HG03521 (cell line): ENCODE data around the gene IFI27L2.
A peak's percentile ranks its signal among the peaks of the same experiment; 100 is the strongest.

Experiments used
- ATAC-seq: cut with Tn5 transposase; IDR thresholded peaks from one replicate; pipeline ENCODE4 v1.9.1; 2021; ENCODE audit warnings: mild to moderate bottlenecking, moderate library complexity; ENCODE audit not compliant: unreplicated experiment

The IFI27L2 gene

GRCh38 chr14:94153750-94154342 is 24.4 kb upstream of the IFI27L2 start:
- ATAC-seq, result no peak

- ATAC-seq, result no peak
Measured at GRCh38 chr14:94152676-94153075, 23.3 kb upstream of the IFI27L2 start.

DNA sequence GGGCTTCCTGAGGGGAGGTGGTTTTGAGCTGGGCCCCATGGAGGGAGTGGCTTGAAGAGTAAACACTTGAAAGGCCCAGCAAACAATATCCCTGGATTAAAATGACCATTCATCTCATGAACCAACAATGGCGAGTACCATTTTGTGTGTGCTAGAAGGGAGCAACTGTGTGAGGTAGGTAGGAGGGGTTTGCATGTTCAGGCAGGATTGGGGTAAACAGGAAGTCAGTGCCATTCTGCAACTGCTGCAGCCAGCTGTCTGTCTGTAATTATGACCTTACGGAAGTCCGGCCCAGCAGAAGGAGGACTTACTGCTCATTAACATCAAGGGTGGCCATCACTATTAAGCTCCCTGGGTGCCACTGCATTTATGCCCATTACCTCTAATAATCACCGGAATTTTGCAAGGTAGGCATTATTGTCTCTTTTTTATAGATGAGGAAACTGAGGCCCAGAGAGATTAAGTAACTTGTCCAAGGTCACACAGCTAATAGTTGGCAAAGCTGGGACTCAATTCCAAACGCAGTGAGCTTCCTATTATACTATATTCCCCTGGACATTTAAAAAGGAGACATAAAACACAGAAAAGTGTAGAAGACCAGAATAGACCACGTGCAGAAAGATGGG is 16.6 kb upstream of the IFI27L2 start:
- ATAC-seq, result no peak

- no peak for ATAC-seq
Measured at GRCh38 chr14:94144765-94145164, 15.4 kb upstream of the IFI27L2 start.

DNA sequence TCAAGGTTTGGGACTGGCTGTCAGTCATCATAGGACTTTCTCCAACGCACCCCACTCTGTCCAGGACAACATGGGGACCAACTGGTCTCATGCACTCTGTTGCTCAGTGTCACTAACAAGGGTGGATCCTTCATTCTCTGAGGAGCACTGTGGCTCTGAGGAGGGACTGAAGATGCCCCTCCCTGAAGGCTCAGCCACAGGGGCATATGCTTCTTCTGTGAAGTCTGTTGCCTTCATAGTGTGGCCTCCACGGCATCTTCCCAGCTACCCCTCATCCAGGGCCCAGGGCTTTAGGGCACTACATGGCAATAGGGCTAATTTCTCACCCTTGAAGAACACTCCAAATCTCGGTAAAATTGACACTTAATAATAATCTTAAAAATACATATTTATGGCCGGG is 14.3 kb upstream of the IFI27L2 start:
- ATAC-seq, result no peak

- ATAC-seq, result no peak
Measured at GRCh38 chr14:94143239-94143638, 13.8 kb upstream of the IFI27L2 start.

- no peak for ATAC-seq
Measured at GRCh38 chr14:94142836-94143235, 13.4 kb upstream of the IFI27L2 start.

GRCh38 chr14:94142247-94142646 is 12.8 kb upstream of the IFI27L2 start:
- ATAC-seq, result no peak

- no peak for ATAC-seq
Measured at GRCh38 chr14:94139421-94139820, 10.0 kb upstream of the IFI27L2 start.

DNA sequence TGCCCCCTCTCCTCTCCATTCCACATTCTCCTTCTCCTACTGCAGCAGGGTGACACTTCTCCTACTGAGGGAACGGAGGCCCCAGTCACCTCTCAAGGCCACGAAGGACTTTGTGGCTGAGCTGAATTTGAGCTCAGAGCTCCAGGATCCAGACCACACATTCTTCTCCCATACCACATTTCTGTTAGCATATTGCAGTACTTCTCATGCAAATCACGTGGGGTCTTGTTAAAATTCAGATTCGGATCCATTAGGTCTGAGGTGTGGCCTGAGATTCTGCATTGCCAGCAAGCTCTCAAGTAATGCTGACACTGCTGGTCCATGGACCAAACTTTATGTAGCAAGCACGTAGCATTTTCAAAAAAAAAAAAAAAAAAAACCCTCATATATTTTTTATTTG is 9.6 kb upstream of the IFI27L2 start:
- ATAC-seq, result no peak

- no peak for ATAC-seq
Measured at GRCh38 chr14:94138251-94138650, 8.8 kb upstream of the IFI27L2 start.

- peak; percentile 75 for ATAC-seq
Measured at GRCh38 chr14:94136575-94137331, 7.3 kb upstream of the IFI27L2 start.

DNA sequence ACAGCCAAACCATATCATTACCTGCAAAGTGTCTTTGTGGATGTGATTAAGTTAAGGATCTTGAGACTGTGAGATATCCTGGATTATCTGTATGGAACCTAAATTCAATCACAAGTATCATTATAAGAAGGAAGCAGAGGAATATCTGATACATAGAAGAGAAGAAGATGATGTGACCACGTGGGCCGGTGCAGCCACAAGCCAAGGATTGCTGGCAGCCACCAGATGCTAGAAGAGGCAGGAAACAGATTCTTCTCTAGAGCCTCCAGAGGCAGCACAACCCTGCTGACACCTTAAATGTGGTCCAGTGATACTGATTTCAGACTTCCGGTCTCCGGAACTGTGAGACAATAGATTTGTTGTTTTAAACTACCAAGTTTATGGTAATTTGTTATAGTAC is 6.1 kb upstream of the IFI27L2 start:
- ATAC-seq, result no peak

DNA sequence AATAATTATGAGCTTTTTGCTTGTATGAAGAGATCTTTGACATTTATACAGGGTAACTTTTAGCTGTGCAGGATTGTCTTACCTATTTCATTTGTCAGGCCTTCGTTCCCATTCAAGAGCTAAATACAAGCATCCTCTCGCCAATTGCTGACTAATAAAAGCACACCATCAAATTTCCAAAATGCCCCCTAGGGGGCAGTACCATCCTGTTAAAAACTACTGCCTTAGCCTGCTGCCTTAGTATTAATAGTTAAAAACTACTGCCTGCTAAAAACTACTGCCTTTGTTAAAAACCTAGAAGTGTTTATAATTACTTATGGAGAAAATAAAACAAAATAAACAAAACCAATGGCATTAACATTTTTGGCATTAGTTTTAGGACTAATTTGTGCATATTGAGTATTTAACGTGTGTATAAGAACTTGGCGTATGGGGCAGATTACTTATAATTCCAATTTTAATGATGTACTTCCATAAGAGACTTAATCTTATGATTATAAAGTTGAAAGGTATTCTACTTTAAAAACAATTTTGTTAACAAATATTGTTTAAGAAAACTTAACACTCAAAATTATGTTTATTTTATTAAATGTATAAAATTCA is 3.0 kb upstream of the IFI27L2 start:
- no peak for ATAC-seq

- ATAC-seq, result no peak
Measured at GRCh38 chr14:94129758-94130414, 482 bp upstream of the IFI27L2 start.

DNA sequence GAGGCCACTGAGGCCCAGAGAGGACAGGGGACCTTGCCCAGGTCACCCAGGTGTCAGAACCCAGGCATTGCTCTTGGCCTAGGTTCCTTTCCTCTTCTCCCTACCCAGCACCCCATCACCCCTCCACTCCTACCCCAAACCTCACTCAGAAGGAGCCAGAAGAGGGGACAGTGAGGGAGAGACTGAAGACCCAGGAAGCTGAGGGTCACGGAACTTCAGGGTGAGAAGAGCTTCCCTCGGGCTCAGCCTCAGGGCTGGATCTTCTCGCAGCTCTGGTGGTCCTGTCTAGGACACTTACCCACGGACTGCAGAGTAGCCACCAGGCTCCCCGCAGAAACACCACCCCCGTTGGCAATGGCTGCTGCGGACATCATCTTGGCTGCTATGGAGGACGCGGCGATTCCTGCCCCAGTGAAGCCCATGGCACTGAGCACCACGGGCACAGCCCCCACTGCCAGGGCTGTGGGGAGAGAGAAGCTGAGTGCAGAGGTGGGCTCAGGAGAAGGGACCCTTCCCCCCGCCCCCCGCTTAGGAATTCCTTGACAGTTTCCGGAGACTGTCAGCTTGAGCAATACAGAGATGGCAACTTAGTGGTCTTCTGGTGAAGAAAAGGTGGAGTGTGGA is 1.1 kb downstream of the IFI27L2 start:
- ATAC-seq, result no peak

DNA sequence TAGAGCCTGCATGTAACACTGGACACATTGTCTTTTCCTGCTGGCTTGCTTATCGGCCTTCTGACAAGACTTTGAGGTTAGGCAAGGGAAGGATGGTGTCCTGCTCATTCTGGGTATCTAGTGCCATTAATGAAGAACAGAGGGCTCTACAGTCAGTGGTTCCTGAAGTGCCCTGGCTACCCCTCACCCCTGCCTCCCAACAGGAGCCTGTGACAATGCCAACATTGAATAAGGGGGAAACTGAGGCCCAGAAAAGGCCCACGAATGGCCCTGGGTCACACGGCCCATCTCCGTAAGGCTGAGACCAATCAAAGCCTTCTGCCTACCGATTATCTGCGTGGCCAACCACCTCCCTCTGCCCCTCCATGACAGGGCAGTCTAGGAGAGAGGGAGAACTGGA is 2.1 kb downstream of the IFI27L2 start:
- ATAC-seq, result no peak

GRCh38 chr14:94126800-94127199 is 2.6 kb downstream of the IFI27L2 start:
- no peak for ATAC-seq

DNA sequence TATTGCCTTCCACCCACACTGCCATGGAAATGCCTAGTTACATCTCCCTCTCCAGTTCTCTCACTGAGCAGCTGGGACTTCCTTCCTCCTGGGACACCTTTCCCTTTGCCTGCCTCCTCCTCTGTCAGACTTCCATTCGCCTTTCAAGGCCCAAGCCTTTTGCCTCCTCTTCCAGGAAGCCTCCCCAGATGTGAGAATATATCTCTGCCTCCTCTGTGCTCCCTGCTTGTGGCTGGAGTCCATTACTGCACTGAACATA is 3.1 kb downstream of the IFI27L2 start:
- no peak for ATAC-seq

- no peak for ATAC-seq
Measured at GRCh38 chr14:94125659-94126418, 3.6 kb downstream of the IFI27L2 start.
